A673 (cell line): ENCODE results near the gene ENAH. TPM values are rescaled to one million over a fixed set of nuclear protein-coding genes. Genes with fewer than 3 reads are reported as not detected.

Experiments
- BruUV-seq: library from RNA; stranded (reverse); fragments of 400-500 nt; replicated peaks from 2 replicates; lab custom pipeline; 2021; lab: Mats Ljungman, UMichigan
- CTCF ChIA-PET: fragments of 300-600 bp; sonication (Branson Sonifier 250); formaldehyde crosslinking; loops from one replicate; lab custom pipeline; 2022; ENCODE audit warnings: antibody characterized with exemption; lab: Charles Lee
- POLR2A ChIA-PET: fragments of 300-600 bp; sonication (Branson Sonifier 250); formaldehyde crosslinking; loops from one replicate; lab custom pipeline; 2022; ENCODE audit warnings: antibody characterized with exemption; ENCODE audit not compliant: low non-redundant PET; lab: Charles Lee
- DNase-seq: peaks from one replicate; pipeline ENCODE4 v3.0.0-alpha.2; 2015; ENCODE audit warnings: low spot score
- H3K27ac ChIP-seq: fragments of 200-600 bp; sonication (generic); 2 replicates; pipeline ENCODE4 v1.5.1; 2016; ENCODE audit warnings: mixed run types, low read depth, mild to moderate bottlenecking, mixed read lengths, antibody characterized with exemption, low read length; ENCODE audit not compliant: poor library complexity, severe bottlenecking
- H3K27me3 ChIP-seq: fragments of 200-600 bp; sonication (generic); replicated peaks from 2 replicates; pipeline ENCODE4 v1.6.1; 2017; ENCODE audit warnings: mixed run types, low read depth, mild to moderate bottlenecking, mixed read lengths, antibody characterized with exemption, low read length; ENCODE audit not compliant: insufficient read depth, poor library complexity
- H3K36me3 ChIP-seq: fragments of 200-600 bp; sonication (generic); 2 replicates; pipeline ENCODE4 v1.6.1; 2016; ENCODE audit warnings: mixed run types, mild to moderate bottlenecking, mixed read lengths, antibody characterized with exemption, low read length; ENCODE audit not compliant: insufficient read depth, poor library complexity, severe bottlenecking
- H3K4me1 ChIP-seq: fragments of 200-600 bp; sonication (generic); 2 replicates; pipeline ENCODE4 v1.6.1; 2017; ENCODE audit warnings: mixed run types, mild to moderate bottlenecking, mixed read lengths, antibody characterized with exemption, low read length; ENCODE audit not compliant: insufficient read depth, poor library complexity, severe bottlenecking
- H3K4me3 ChIP-seq: fragments of 200-600 bp; sonication (generic); 2 replicates; pipeline ENCODE4 v1.5.1; 2016; ENCODE audit warnings: low read depth, mixed run types, mild to moderate bottlenecking, mixed read lengths, low read length; ENCODE audit not compliant: poor library complexity, severe bottlenecking
- H3K9me3 ChIP-seq: fragments of 200-600 bp; sonication (generic); 2 replicates; pipeline ENCODE4 v1.6.1; 2016; ENCODE audit warnings: mixed run types, low read depth, mild to moderate bottlenecking, mixed read lengths, antibody characterized with exemption, low read length; ENCODE audit not compliant: poor library complexity, severe bottlenecking
- CTCF ChIP-seq: fragments of 300-800, 200-600 bp; sonication (generic); conservative IDR thresholded peaks from 2 replicates; pipeline ENCODE4 v1.5.1; 2017; ENCODE audit warnings: low read depth, mild to moderate bottlenecking, antibody characterized with exemption, low read length, moderate library complexity, mixed read lengths
- EZH2 ChIP-seq: fragments of 200-600 bp; sonication (generic); IDR thresholded peaks from 2 replicates; pipeline ENCODE4 v1.6.1; 2017; ENCODE audit warnings: borderline replicate concordance, low read depth, mild to moderate bottlenecking, mixed read lengths, antibody characterized with exemption, low read length; ENCODE audit not compliant: poor library complexity, severe bottlenecking
- intact Hi-C: fragments of 100-400 bp; cut with micrococcal nuclease; formaldehyde crosslinking; loops from one replicate; pipeline ENCODE4 v1.10.0; 2022; ENCODE audit not compliant: unreplicated experiment
- total RNA-seq: library from RNA; stranded (reverse); gene quantifications from 2 replicates; pipeline ENCODE4 v1.2.3, GENCODE V29; 2021

Gene ENAH
- total RNA-seq, 1 experiment from 2014 or later: 186 TPM

GRCh38 chr1:225627304-225627947 is 25.5 kb downstream of the ENAH start:
- Histone ChIP-seq H3K4me3 (no peak overlapping the region), H3K27ac (no peak overlapping the region), H3K36me3 (no peaks in the 10 kb centered on the region), H3K27me3 (no peaks in the 10 kb centered on the region), H3K9me3 (no peaks in the 10 kb centered on the region), H3K4me1 (peaks cover 19% of the 10 kb centered on the region)
- ChIA-PET CTCF (no interaction called here), POLR2A (no interaction called here)
- no TSS peak for BruUV-seq
- TF ChIP-seq EZH2 (no peak), CTCF (no peak)
- intact Hi-C loops: no loop called here
- DNase-seq: no peak

GRCh38 chr1:225626698-225627097 is 26.2 kb downstream of the ENAH start:
- TF ChIP-seq EZH2 (no peak), CTCF (no peak)
- ChIA-PET POLR2A (no interaction called here), CTCF (no interaction called here)
- BruUV-seq: no TSS peak
- Histone ChIP-seq H3K4me1 (peaks cover 19% of the 10 kb centered on the region), H3K9me3 (no peaks in the 10 kb centered on the region), H3K36me3 (no peaks in the 10 kb centered on the region), H3K27me3 (no peaks in the 10 kb centered on the region), H3K27ac (no peak overlapping the region), H3K4me3 (no peak overlapping the region)
- intact Hi-C loops: no loop called here
- DNase-seq: no peak

- CTCF ChIA-PET: no interaction called here
- H3K9me3 ChIP-seq: no peaks in the 10 kb centered on the region
- H3K36me3 ChIP-seq: no peaks in the 10 kb centered on the region
- no peak for TF ChIP-seq CTCF
- H3K4me3 ChIP-seq: no peak overlapping the region
- H3K4me1 ChIP-seq: peaks cover 10% of the 10 kb centered on the region
- DNase-seq: no peak
- H3K27ac ChIP-seq: no peak overlapping the region
- intact Hi-C loops: no loop called here
- no peaks in the 10 kb centered on the region for H3K27me3 ChIP-seq
- no TSS peak for BruUV-seq
- POLR2A ChIA-PET: no interaction called here
These were observed 35.0 kb downstream of the ENAH start for GRCh38 chr1:225617956-225618355.
